Immature natural killer cell (primary cell): Measurements from ENCODE around the gene STX3. TPM values are rescaled to one million over a fixed set of nuclear protein-coding genes. Genes with fewer than 3 reads are reported as not detected.

Experiments used
- DNase-seq, 3 donors: peaks; one replicate each; pipeline ENCODE4 v3.0.0; 2022; ENCODE audit warnings: mixed read lengths in 1 of 3
- H3K27ac Mint-ChIP-seq, 6 donors: one replicate each; pipeline ENCODE4 v1.8.0; 2020; ENCODE audit warnings: mixed read lengths in 6 of 6, mild to moderate bottlenecking in 5 of 6, inconsistent platforms in 4 of 6, moderate library complexity in 3 of 6
- H3K27me3 Mint-ChIP-seq, 3 donors: one replicate each; pipeline ENCODE4 v1.8.0; 2020 to 2021; ENCODE audit warnings: low read depth in 3 of 3, mild to moderate bottlenecking in 3 of 3, mixed read lengths in 3 of 3, moderate library complexity in 3 of 3, inconsistent platforms in 1 of 3
- H3K36me3 Mint-ChIP-seq, 3 donors: one replicate each; pipeline ENCODE4 v1.8.0; 2020; ENCODE audit warnings: mixed read lengths in 3 of 3, inconsistent platforms in 2 of 3, mild to moderate bottlenecking in 2 of 3
- H3K4me1 Mint-ChIP-seq, 2 donors: one replicate each; pipeline ENCODE4 v1.8.0; 2020; ENCODE audit warnings: inconsistent platforms in 2 of 2, mild to moderate bottlenecking in 2 of 2, mixed read lengths in 2 of 2, moderate library complexity in 1 of 2
- H3K4me3 Mint-ChIP-seq, 5 donors: one replicate each; pipeline ENCODE4 v1.8.0; 2020; ENCODE audit warnings: mild to moderate bottlenecking in 5 of 5, mixed read lengths in 5 of 5, inconsistent platforms in 3 of 5, moderate library complexity in 3 of 5
- H3K9me3 Mint-ChIP-seq, 6 donors: one replicate each; pipeline ENCODE4 v1.8.0; 2020; ENCODE audit warnings: mild to moderate bottlenecking in 6 of 6, mixed read lengths in 6 of 6, inconsistent platforms in 4 of 6, moderate library complexity in 3 of 6
- polyA plus RNA-seq, 3 donors: library from polyadenylated mRNA; unstranded; fragments of 300-500 nt; fragmentation: Illumina TruSeq; gene quantifications; one replicate each; pipeline ENCODE4 v1.2.3, GENCODE V29; 2021

STX3 gene
- polyA plus RNA-seq, 3 donors from 2014 or later, result 3.1 to 9.6 (median 7.0) TPM

GRCh38 chr11:59730896-59731565, 24.1 kb upstream of the STX3 start:
- H3K36me3 Mint-ChIP-seq, result no peaks in the 10 kb centered on the region
- DNase-seq, result no peak
- H3K9me3 Mint-ChIP-seq, result peaks cover 0 to 3% (median 0%) of the 10 kb centered on the region in 6 donors
- no peak overlapping the region for H3K27ac Mint-ChIP-seq
- no peak overlapping the region for H3K4me3 Mint-ChIP-seq
- H3K4me1 Mint-ChIP-seq, result peaks cover 17 to 19% of the 10 kb centered on the region in 2 donors
- peaks cover 0 to 4% (median 3%) of the 10 kb centered on the region in 3 donors for H3K27me3 Mint-ChIP-seq

DNA sequence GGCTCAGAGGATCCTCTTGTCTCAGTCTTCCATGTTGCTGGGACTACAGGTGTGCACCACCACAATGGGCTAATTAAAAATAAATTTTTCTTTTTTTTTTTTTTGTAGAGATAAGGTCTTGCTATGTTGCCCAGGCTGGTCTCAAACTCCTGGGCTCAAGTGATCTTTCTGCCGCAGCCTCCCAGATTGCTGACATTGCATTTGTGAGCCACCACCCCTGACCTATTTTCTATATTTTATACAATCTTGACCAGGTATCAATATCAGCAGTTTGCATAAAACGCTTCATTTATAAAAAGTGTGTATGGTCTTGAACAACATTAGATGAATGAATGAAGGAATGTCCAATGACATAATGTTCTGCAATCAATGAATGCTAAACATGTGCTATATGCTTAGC, 9.1 kb upstream of the STX3 start:
- H3K4me1 Mint-ChIP-seq, result no peaks in the 10 kb centered on the region
- H3K9me3 Mint-ChIP-seq, result no peaks in the 10 kb centered on the region
- DNase-seq, result no peak
- no peak overlapping the region for H3K27ac Mint-ChIP-seq
- H3K36me3 Mint-ChIP-seq, result no peaks in the 10 kb centered on the region
- no peak overlapping the region for H3K4me3 Mint-ChIP-seq
- H3K27me3 Mint-ChIP-seq, result peaks cover 7 to 14% (median 12%) of the 10 kb centered on the region in 3 donors

DNA sequence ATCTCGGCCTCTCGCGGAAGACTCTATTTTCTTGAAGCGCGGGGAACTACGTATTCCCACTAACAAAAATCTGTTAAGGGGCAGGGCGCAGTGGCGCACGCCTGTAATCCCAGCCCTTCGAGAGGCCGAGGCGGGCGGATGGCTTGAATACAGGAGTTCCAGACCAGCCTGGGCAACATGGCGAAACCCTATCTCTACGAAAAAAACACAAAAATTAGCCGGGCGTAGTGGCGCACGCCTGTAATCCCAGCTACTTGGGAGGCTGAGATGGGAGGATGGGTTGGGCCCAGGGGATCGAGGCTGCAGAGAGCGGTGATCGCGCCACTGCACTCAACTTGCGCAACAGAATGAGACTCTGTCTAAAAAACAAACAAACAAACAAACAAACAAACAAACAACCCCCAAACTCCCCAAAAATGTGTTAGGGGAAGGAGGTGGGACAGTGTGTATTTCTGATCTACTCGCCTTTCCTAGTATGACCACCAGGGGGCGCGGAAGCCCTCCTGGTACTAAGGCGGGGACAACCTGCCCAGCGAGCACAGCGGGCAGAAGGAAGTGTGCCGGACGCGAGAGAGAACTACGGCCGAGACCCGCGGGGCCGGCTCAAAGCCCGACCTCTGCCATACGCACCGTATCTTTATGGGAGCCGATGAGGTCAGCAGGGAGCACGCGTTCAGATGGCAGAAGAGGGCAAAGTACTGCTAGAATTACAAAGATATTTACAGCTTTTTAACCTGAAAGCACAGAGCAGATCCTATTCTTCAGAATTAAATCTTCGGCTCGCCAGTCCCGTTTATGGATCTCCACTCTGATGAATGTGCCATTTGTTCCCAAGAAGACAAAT, 1.3 kb upstream of the STX3 start:
- Mint-ChIP-seq H3K9me3 (no peaks in the 10 kb centered on the region), H3K27me3 (peaks cover 2 to 9% (median 6%) of the 10 kb centered on the region in 3 donors), H3K4me3 (peak overlapping the region; percentile 90 to 98 (median 93)), H3K4me1 (peaks cover 29 to 38% of the 10 kb centered on the region in 2 donors), H3K27ac (peak overlapping the region; percentile 43 to 78 (median 70)), H3K36me3 (no peaks in the 10 kb centered on the region)
- DNase-seq, result peak; percentile 76 to 81 (median 78)

DNA sequence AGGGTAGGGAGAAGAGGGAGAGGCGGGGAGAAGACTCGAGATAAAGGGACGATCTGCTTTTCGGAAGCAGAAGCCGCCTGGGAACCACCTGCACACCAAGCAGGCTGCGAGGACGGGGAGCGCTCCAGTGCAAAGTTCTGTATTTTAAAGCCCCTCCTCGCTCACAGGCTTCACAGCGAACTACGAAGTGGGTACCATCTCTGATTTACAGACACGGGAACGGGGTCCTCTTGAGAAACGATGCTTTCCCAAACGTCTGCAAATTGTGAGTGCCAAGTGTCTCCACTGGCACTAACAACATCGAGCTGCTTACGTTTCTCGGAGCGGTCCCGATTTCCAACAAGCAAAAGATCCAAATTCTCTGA, 700 bp upstream of the STX3 start:
- H3K9me3 Mint-ChIP-seq, result no peaks in the 10 kb centered on the region
- H3K4me3 Mint-ChIP-seq, result peak overlapping the region; percentile 90 to 98 (median 93)
- H3K27ac Mint-ChIP-seq, result peak overlapping the region in 5 of 6 donors; percentile 43 to 86 (median 78)
- H3K36me3 Mint-ChIP-seq, result no peaks in the 10 kb centered on the region
- H3K4me1 Mint-ChIP-seq, result peaks cover 29 to 38% of the 10 kb centered on the region in 2 donors
- H3K27me3 Mint-ChIP-seq, result peaks cover 2 to 5% (median 2%) of the 10 kb centered on the region in 3 donors
- no peak for DNase-seq

DNA sequence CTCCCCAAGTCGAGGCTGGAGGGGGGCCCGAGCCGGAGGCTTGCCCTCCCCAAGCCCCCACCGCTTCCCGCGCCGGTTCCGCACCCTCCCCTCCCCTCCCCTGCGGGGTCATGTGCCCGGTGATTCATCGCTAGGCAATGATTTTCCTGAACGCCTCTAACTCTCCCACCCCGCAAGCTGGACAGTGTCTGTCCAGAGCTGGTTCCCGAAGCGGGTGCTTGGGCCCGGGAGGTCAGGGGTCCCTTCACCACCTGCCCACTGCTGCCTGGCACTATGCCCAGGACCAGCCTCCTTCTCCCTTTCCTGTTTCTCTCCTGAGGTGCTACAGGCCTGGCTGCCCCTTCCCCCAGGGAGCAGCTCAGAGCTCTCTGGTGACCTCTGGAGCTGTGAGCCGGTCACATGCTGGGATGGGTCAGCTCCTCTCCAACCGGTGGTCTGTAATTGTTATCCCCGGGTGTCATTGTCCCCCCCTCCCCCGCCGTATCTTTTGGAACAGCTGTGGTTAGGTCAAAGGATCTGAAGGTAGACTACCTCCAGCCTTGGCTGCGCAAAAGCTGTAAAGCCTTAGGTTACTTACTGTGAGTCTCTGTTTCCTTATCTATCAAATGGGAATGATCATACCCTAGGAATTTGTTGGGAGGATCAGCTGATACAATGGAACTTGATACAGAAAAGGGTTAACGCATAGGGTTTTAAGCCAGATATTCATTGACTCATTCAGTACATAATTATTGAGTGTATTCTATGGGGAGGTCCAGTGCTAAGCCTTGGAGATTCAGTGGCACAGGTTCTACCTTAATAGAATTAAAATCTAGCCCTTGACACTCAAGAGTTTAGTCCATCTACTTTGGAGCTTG, 753 bp downstream of the STX3 start:
- Mint-ChIP-seq H3K36me3 (no peaks in the 10 kb centered on the region), H3K27me3 (peaks cover 2 to 5% (median 3%) of the 10 kb centered on the region in 3 donors), H3K27ac (peak overlapping the region; percentile 29 to 84 (median 73)), H3K4me3 (peak overlapping the region; percentile 80 to 91 (median 86)), H3K9me3 (no peaks in the 10 kb centered on the region), H3K4me1 (peaks cover 29 to 38% of the 10 kb centered on the region in 2 donors)
- peak in 2 of 3 donors; percentile 43 to 46 for DNase-seq

GRCh38 chr11:59756558-59756840, 1.3 kb downstream of the STX3 start:
- Mint-ChIP-seq H3K27ac (peak overlapping the region in 5 of 6 donors; percentile 29 to 84 (median 71)), H3K27me3 (peaks cover 2 to 5% (median 3%) of the 10 kb centered on the region in 3 donors), H3K4me3 (peak overlapping the region; percentile 80 to 91 (median 86))

GRCh38 chr11:59756845-59757244, 1.7 kb downstream of the STX3 start:
- Mint-ChIP-seq H3K27ac (peak overlapping the region; percentile 17 to 84 (median 63)), H3K36me3 (no peaks in the 10 kb centered on the region), H3K9me3 (no peaks in the 10 kb centered on the region), H3K4me1 (peaks cover 29 to 38% of the 10 kb centered on the region in 2 donors), H3K4me3 (peak overlapping the region; percentile 80 to 91 (median 86)), H3K27me3 (peaks cover 2 to 5% (median 3%) of the 10 kb centered on the region in 3 donors)
- DNase-seq, result no peak

More at GRCh38 chr11:59756558-59756840, 1.3 kb downstream of the STX3 start:
- DNase-seq, result no peak
- Mint-ChIP-seq H3K9me3 (no peaks in the 10 kb centered on the region), H3K36me3 (no peaks in the 10 kb centered on the region), H3K4me1 (peaks cover 29 to 38% of the 10 kb centered on the region in 2 donors)

DNA sequence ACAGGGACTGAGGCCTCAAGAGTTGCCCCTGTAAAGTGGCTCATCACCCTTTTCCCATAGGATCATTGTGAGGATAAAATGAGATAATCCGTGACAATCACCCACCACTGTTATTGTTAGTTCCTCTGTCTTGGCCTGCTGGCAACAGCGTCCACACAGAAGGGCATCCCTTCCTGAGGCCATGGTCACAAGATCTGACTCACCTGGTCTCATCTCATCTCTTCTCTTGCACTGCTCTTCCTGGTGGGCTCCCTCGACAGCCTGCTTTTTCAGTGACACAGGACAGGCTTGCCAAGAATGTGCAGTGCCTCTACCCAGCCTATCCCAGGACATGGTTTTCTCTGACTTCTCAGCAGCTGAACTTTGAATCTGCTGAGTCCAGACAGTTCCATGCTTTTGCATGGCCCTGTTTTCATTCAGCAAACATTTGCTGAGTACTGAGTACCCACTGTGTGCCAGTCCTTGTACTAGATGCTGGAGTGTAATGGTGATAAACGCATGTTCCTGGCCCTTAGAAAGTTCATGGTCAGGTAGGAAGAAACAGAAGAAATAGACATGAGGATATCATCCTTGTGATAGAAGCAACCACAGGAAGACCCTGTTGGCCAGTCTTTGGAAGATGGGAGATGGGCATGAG, 3.3 kb downstream of the STX3 start:
- H3K27ac Mint-ChIP-seq, result no peak overlapping the region
- H3K9me3 Mint-ChIP-seq, result no peaks in the 10 kb centered on the region

DNA sequence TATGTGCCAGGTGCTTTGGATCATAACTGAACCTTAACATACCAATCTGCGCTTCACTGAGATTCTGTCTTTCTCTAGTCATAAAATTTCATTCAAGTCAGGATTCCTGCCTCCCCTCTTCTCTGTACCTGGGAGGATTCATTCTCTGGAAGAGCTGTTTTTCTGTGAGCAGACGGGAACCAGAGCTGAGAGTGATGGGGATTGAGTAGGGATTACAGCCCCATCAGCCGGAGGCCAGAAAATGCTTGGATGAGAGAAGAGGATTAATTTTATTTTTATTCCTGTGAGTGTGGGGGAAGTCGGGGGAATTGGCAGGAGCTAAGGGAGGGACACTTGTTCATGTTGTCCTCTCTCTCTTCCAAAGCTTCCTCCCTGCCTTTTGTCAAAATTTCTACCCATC, 4.7 kb downstream of the STX3 start:
- H3K27ac Mint-ChIP-seq, result no peak overlapping the region
- peaks cover 2 to 3% (median 2%) of the 10 kb centered on the region in 3 donors for H3K27me3 Mint-ChIP-seq
- DNase-seq, result no peak
- peaks cover 23 to 26% of the 10 kb centered on the region in 2 donors for H3K4me1 Mint-ChIP-seq
- peaks cover 0 to 5% (median 0%) of the 10 kb centered on the region in 3 donors for H3K36me3 Mint-ChIP-seq
- H3K9me3 Mint-ChIP-seq, result no peaks in the 10 kb centered on the region
- no peak overlapping the region for H3K4me3 Mint-ChIP-seq

More for the DNA sequence above, 3.3 kb downstream of the STX3 start:
- Mint-ChIP-seq H3K4me3 (no peak overlapping the region), H3K4me1 (peaks cover 29 to 38% of the 10 kb centered on the region in 2 donors), H3K27me3 (peaks cover 3 to 5% (median 5%) of the 10 kb centered on the region in 3 donors), H3K36me3 (peaks cover 0 to 5% (median 0%) of the 10 kb centered on the region in 3 donors)
- DNase-seq, result no peak

DNA sequence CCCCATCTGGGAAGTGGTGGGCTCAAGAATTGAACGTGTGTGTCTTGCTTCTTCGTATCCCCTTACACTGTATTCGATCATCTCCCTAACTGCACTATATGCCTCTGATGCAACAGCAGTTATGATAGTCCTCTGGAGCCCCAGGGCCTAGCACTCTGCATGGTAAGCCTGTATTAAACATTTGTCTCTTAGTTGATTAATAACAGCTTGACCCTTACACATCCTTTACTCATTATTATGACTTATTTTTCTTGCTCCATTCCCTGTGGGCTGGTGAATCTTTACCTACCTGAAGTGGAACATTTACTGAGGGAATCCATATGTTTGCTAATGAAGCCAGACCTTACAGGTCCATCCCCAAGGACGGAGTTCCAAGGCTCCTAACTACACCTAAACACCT, 5.6 kb downstream of the STX3 start:
- Mint-ChIP-seq H3K4me3 (no peak overlapping the region), H3K27me3 (peaks cover 2 to 3% (median 2%) of the 10 kb centered on the region in 3 donors), H3K9me3 (no peaks in the 10 kb centered on the region), H3K4me1 (peaks cover 26 to 29% of the 10 kb centered on the region in 2 donors), H3K27ac (peak overlapping the region in 1 of 6 donors; percentile 70), H3K36me3 (peaks cover 0 to 5% (median 0%) of the 10 kb centered on the region in 3 donors)
- DNase-seq, result no peak

- Mint-ChIP-seq H3K27me3 (peaks cover 2 to 3% (median 2%) of the 10 kb centered on the region in 3 donors), H3K4me3 (no peak overlapping the region), H3K4me1 (peaks cover 14 to 17% of the 10 kb centered on the region in 2 donors), H3K9me3 (no peaks in the 10 kb centered on the region), H3K36me3 (peaks cover 0 to 5% (median 0%) of the 10 kb centered on the region in 3 donors), H3K27ac (no peak overlapping the region)
- no peak for DNase-seq
These were observed 6.8 kb downstream of the STX3 start for GRCh38 chr11:59761993-59762392.

- no peaks in the 10 kb centered on the region for H3K9me3 Mint-ChIP-seq
- DNase-seq, result no peak
- H3K4me3 Mint-ChIP-seq, result no peak overlapping the region
- peaks cover 0 to 2% (median 2%) of the 10 kb centered on the region in 3 donors for H3K27me3 Mint-ChIP-seq
- H3K27ac Mint-ChIP-seq, result peak overlapping the region in 3 of 6 donors; percentile 34 to 51 (median 47)
- peaks cover 0 to 5% (median 0%) of the 10 kb centered on the region in 3 donors for H3K36me3 Mint-ChIP-seq
- H3K4me1 Mint-ChIP-seq, result peaks cover 5 to 6% of the 10 kb centered on the region in 2 donors
These were observed 10.0 kb downstream of the STX3 start for GRCh38 chr11:59765068-59765735.
